Kidney (tissue), 14 donors: Measurements from ENCODE around the gene FANCE. TPM values are rescaled to one million over a fixed set of nuclear protein-coding genes. Genes with fewer than 3 reads are reported as not detected.

Experiments used
- DNase-seq, 5 donors: peaks; one replicate each; pipeline ENCODE4 v3.0.0-alpha.2; 2013 to 2020
- FAIRE-seq: peaks from 2 replicates; lab custom pipeline; 2012; peaks lifted over from hg19 to GRCh38; lab: Jason Lieb, UNC
- H3K27ac ChIP-seq, 2 donors: one replicate each; pipeline ENCODE4 v1.7.0; 2013; ENCODE audit warnings: low read depth in 2 of 2, low read length in 2 of 2, inconsistent platforms in 1 of 2
- H3K27me3 ChIP-seq: one replicate; pipeline ENCODE4 v1.7.1; 2013; ENCODE audit warnings: low read length, inconsistent platforms; ENCODE audit not compliant: control insufficient read depth, insufficient read depth
- H3K36me3 ChIP-seq, 3 donors: one replicate each; pipeline versions ENCODE4 v1.7.0 to v1.7.1; 2013; ENCODE audit warnings: low read length in 3 of 3, control low read depth in 1 of 3, inconsistent platforms in 1 of 3; ENCODE audit not compliant: insufficient read depth in 3 of 3, control insufficient read depth in 2 of 3
- H3K4me1 ChIP-seq, 3 donors: one replicate each; pipeline versions ENCODE4 v1.7.0 to v1.7.1; 2013; ENCODE audit warnings: low read length in 3 of 3, inconsistent platforms in 1 of 3, low read depth in 1 of 3; ENCODE audit not compliant: control insufficient read depth in 2 of 3, insufficient read depth in 2 of 3
- H3K4me3 ChIP-seq, 3 donors: one replicate each; pipeline versions ENCODE4 v1.7.0 to v1.8.1; 2013; ENCODE audit warnings: low read length in 3 of 3, control low read depth in 1 of 3, inconsistent platforms in 1 of 3
- H3K9ac ChIP-seq, 3 donors: one replicate each; pipeline versions ENCODE4 v1.7.0 to v1.7.1; 2013; ENCODE audit warnings: low read length in 3 of 3, control low read depth in 1 of 3, inconsistent platforms in 1 of 3
- H3K9me3 ChIP-seq, 3 donors: one replicate each; pipeline versions ENCODE4 v1.7.0 to v1.7.1; 2013; ENCODE audit warnings: low read length in 3 of 3, control low read depth in 1 of 3, inconsistent platforms in 1 of 3; ENCODE audit not compliant: control insufficient read depth in 2 of 3, insufficient read depth in 1 of 3
- intact Hi-C: fragments of 100-400 bp; cut with DNase I; formaldehyde crosslinking; loops from one replicate; pipeline ENCODE4 v1.11.1; 2022
- polyA plus RNA-seq: library from polyadenylated mRNA; stranded (reverse); fragments of 350-450 nt; fragmentation: Illumina TruSeq; extraction: RNeasy Lipid Tissue Mini Kit (QIAGEN cat#74804); gene quantifications from one replicate; pipeline ENCODE4 v1.2.3, GENCODE V29; 2014; ENCODE audit warnings: low read depth, low replicate concordance; ENCODE audit not compliant: insufficient read depth
- total RNA-seq: library from RNA; stranded (reverse); fragmentation: NEBNext Ultra II Directional; extraction: Animal tissue kit (Norgen Biotek cat#: 25700); gene quantifications from one replicate; pipeline ENCODE4 v1.2.1, GENCODE V29; 2021
- TF ChIP-seq, protein P1 (sequence below): IDR thresholded peaks from 3 replicates; pipeline ENCODE4 v1.5.1; 2012; ENCODE audit warnings: mild to moderate bottlenecking, moderate library complexity, borderline replicate concordance; ENCODE audit not compliant: insufficient read depth; ENCODE audit errors: extremely low read depth
- donor health status: control.
- donor health status: control.
- donor health status: control.
- donor health status: control.
- donor health status: control.
- donor health status: DM: yes; HTN: yes; CAD: no.
- donor health status: Normal renal cell carcinoma (clear cell type).

The FANCE gene
- total and polyA plus RNA-seq, 2 donors from 2014 or later: 1.2 to 2.7 TPM

DNA sequence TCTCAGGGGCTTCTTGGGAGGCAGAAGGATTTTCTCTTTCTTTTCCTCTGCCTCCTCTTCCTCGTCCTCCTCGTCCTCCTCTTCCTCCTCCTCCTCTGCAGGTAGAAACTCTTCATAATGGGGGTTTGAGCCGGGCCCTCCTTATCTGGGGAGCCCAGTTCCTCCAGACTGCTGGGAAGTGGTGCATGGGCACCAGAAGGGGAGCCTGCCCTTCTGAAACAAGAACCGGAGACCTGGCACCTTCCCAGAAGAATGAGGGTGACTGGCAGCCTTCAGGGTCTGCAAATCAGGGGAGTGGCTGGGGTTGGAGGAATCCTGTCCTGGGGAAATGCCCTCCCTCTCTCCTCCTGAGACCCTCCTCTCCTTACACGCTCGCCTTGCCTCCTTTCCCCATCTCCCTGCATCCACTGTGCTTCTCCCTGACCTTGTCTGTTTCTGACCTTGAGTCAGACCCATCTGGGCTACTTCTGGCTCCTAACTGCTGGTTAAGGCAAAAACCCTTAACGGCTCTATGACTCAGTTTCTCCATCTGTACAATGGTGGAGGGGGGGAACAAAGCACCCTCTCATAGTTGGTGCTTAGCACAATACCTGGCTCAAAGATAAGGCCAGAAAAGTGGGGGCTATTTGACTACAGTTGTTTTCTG is 58.9 kb downstream of the FANCE start:
- no peak overlapping the region for H3K9ac ChIP-seq
- DNase-seq: no peak
- no peak overlapping the region for H3K4me3 ChIP-seq
- H3K4me1 ChIP-seq: no peaks in the 10 kb centered on the region
- H3K36me3 ChIP-seq: no peaks in the 10 kb centered on the region
- H3K27me3 ChIP-seq: no peaks in the 10 kb centered on the region
- FAIRE-seq: no peak
- no peak overlapping the region for H3K27ac ChIP-seq
- no peaks in the 10 kb centered on the region for H3K9me3 ChIP-seq
- TF ChIP-seq, protein P1, sequence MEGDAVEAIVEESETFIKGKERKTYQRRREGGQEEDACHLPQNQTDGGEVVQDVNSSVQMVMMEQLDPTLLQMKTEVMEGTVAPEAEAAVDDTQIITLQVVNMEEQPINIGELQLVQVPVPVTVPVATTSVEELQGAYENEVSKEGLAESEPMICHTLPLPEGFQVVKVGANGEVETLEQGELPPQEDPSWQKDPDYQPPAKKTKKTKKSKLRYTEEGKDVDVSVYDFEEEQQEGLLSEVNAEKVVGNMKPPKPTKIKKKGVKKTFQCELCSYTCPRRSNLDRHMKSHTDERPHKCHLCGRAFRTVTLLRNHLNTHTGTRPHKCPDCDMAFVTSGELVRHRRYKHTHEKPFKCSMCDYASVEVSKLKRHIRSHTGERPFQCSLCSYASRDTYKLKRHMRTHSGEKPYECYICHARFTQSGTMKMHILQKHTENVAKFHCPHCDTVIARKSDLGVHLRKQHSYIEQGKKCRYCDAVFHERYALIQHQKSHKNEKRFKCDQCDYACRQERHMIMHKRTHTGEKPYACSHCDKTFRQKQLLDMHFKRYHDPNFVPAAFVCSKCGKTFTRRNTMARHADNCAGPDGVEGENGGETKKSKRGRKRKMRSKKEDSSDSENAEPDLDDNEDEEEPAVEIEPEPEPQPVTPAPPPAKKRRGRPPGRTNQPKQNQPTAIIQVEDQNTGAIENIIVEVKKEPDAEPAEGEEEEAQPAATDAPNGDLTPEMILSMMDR: no peak
- intact Hi-C loops: no loop called here

DNA sequence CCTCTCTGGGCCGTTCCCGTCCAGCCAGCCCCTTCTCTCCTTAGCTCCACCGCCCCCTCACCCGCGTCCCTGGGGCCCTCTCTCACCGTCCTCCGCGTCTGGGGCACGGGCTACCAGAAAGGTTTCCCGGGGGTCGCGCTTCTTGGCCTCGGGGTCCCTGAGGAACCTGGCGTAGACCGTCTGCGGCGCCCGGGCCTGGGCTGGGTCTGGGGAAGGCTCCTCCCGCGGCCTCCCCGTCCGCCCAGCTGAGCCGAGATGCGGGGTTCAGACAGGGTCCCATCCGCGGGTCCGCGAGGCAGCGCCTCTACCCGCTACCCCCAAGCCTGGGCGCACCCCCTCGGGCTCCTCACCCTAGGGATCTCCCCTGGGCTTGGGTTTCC is 59.4 kb downstream of the FANCE start:
- DNase-seq: no peak
- no peaks in the 10 kb centered on the region for H3K9me3 ChIP-seq
- no peaks in the 10 kb centered on the region for H3K4me1 ChIP-seq
- intact Hi-C loops: no loop called here
- no peak for FAIRE-seq
- no peaks in the 10 kb centered on the region for H3K36me3 ChIP-seq
- no peak overlapping the region for H3K27ac ChIP-seq
- H3K9ac ChIP-seq: no peak overlapping the region
- TF ChIP-seq, protein P1: no peak
- H3K4me3 ChIP-seq: no peak overlapping the region
- H3K27me3 ChIP-seq: no peaks in the 10 kb centered on the region

DNA sequence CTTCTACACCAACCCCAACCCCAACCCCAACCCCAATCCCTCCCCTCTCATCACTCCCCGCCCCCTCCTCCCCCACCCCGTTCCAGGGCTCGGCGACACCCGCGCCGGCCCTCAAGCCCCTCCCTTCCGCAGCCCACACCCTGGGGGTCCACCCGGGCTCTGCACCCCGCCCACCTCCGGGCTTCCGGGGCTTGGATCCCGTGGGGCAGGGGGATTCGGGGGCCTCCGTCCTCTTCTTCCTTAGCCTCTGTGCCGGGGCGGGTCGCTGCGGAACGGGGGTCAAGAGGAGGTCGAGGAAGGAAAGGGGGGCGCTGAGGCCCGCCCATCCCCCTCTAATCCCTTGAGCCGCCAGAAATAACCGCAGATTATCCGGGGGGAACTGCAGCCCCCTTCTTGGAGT is 59.9 kb downstream of the FANCE start:
- FAIRE-seq: no peak
- Histone ChIP-seq H3K27ac (no peak overlapping the region), H3K4me1 (no peaks in the 10 kb centered on the region), H3K9me3 (no peaks in the 10 kb centered on the region), H3K36me3 (no peaks in the 10 kb centered on the region), H3K9ac (no peak overlapping the region), H3K27me3 (no peaks in the 10 kb centered on the region), H3K4me3 (no peak overlapping the region)
- TF ChIP-seq, protein P1: no peak
- intact Hi-C loops: no loop called here
- DNase-seq: peak in 1 of 5 donors; percentile 64

DNA sequence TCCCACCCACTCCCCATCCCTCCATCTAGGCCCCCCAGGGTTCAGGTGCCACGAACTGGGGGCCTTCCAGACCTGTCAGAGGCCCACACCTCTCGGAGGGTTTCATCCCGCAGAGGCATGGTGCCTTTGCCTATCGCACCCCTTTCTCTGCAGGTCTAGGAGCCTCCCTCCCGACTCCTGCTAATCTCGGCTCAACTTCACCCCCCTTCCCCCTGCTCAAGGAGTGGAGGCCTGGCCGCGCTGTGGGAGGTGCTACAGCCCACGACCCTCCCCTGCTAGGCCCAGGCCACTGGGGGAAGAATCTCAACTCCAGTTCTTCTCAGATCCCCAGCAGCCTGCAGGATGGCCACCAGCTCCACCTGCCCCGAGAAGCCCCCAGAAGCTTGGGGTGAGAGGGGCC is 60.6 kb downstream of the FANCE start, which contains the start of gene TULP1:
Gene TULP1 (minus strand): TSS at position 157 of the 400 bp plus-strand sequence. CDS start 38 bp downstream, at position 119.
- no peaks in the 10 kb centered on the region for H3K4me1 ChIP-seq
- H3K4me3 ChIP-seq: no peak within 1 kb of the TSS
- no peak within 1 kb of the TSS for H3K9ac ChIP-seq
- FAIRE-seq: no peak
- no peak for DNase-seq
- no peak within 1 kb of the TSS for H3K27ac ChIP-seq
- intact Hi-C loops: no loop called here
- TF ChIP-seq, protein P1: no peak
- no peaks in the 10 kb centered on the region for H3K27me3 ChIP-seq
- no peaks in the 10 kb centered on the region for H3K9me3 ChIP-seq
- no peaks in the 10 kb centered on the region for H3K36me3 ChIP-seq
